Measurements from ENCODE around the gene ABCA9. TPM values are rescaled to one million over a fixed set of nuclear protein-coding genes. Genes with fewer than 3 reads are reported as not detected.

The ABCA9 gene
- polyA plus RNA-seq, 1 experiment, result 0.06 TPM

DNA sequence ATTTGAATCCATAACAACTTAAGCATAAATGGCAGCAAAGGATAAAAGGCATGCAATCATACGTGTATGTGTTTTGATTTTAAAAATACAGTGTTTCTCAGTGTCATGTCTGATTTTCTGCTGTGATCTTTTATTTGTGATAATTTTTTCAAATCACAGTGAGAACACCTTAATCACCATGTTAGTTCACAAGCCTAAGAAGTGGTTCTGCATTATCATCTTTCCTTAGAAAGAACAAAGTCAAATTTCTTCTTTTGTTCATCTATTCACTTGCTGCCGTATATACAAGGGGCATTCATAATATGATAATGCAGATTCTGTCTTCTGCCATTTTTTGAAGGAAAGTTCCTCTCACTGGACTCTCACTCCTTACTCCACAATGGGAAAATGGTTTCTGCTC lies 33.3 kb upstream of the ABCA9 start:
- POLR2A ChIA-PET, result no interaction called here
- no peaks in the 10 kb centered on the region for H3K36me3 ChIP-seq (ENCODE audit: control insufficient read depth, insufficient read depth, low read length)
- CTCF ChIA-PET, result no interaction called here
- TF ChIP-seq, protein P1, sequence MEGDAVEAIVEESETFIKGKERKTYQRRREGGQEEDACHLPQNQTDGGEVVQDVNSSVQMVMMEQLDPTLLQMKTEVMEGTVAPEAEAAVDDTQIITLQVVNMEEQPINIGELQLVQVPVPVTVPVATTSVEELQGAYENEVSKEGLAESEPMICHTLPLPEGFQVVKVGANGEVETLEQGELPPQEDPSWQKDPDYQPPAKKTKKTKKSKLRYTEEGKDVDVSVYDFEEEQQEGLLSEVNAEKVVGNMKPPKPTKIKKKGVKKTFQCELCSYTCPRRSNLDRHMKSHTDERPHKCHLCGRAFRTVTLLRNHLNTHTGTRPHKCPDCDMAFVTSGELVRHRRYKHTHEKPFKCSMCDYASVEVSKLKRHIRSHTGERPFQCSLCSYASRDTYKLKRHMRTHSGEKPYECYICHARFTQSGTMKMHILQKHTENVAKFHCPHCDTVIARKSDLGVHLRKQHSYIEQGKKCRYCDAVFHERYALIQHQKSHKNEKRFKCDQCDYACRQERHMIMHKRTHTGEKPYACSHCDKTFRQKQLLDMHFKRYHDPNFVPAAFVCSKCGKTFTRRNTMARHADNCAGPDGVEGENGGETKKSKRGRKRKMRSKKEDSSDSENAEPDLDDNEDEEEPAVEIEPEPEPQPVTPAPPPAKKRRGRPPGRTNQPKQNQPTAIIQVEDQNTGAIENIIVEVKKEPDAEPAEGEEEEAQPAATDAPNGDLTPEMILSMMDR (IDR thresholded peaks at IDR 0.05; ENCODE audit: insufficient read depth, low read depth, low read length), result no peak
- no peak for DNase-seq (ENCODE audit: low read depth)
- H3K27me3 ChIP-seq (ENCODE audit: control insufficient read depth, insufficient read depth, low read length), result no peaks in the 10 kb centered on the region
- no peak overlapping the region for H3K4me3 ChIP-seq (ENCODE audit: low read depth, low read length)

DNA sequence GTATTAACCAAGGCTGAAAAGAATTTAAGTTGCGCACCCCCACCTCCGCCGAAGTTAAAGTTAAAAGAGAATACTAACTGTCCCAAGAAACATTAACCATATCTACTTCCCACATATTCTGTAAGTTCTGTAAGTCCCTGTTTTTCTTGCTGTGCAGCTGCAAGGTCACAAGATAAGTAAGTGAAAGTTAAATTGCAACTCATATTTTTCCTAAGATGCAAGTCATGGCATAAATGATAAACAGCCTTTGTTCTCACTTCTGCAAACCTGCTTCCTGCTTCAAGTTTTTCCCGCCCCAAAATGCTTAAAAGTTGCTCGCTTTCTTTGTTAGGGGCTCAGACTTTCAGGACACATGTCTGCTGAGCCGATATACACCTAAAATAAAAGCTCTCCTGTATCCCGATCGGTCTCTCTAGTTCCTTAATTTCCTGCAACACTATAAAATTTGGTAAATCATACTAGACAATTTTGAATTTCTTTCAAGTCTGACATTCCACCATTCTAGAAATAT lies 32.6 kb upstream of the ABCA9 start:
- DNase-seq (ENCODE audit: low read depth), result no peak
- CTCF ChIA-PET, result no interaction called here
- H3K27me3 ChIP-seq (ENCODE audit: control insufficient read depth, insufficient read depth, low read length), result no peaks in the 10 kb centered on the region
- no peaks in the 10 kb centered on the region for H3K36me3 ChIP-seq (ENCODE audit: control insufficient read depth, insufficient read depth, low read length)
- TF ChIP-seq, protein P1 (IDR thresholded peaks at IDR 0.05; ENCODE audit: insufficient read depth, low read depth, low read length), result no peak
- POLR2A ChIA-PET, result no interaction called here
- H3K4me3 ChIP-seq (ENCODE audit: low read depth, low read length), result no peak overlapping the region

DNA sequence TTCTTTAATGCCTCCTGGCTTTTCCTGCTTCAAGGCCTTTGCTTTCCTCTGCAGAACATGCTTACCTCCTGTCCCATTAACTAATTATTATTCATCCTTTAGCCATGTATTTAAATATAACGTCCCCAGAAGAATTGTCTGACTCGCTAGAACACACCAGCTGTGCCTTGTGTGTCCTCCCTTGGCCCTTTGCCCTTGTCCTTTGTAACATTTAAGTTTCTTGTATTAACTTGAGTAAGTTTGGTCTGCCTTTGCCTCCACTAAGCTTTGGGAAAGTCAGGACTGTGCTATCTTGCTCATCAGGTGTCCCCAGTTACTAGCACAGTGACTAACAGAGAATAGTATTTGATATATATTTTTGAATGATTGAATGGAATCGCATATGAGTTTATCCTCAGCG lies 29.6 kb upstream of the ABCA9 start:
- POLR2A ChIA-PET, result no interaction called here
- CTCF ChIA-PET, result no interaction called here
- TF ChIP-seq, protein P1 (IDR thresholded peaks at IDR 0.05; ENCODE audit: insufficient read depth, low read depth, low read length), result no peak
- Histone ChIP-seq H3K4me3 (ENCODE audit: low read depth, low read length) (no peak overlapping the region), H3K27me3 (ENCODE audit: control insufficient read depth, insufficient read depth, low read length) (no peaks in the 10 kb centered on the region), H3K36me3 (ENCODE audit: control insufficient read depth, insufficient read depth, low read length) (no peaks in the 10 kb centered on the region)
- DNase-seq (ENCODE audit: low read depth), result no peak

DNA sequence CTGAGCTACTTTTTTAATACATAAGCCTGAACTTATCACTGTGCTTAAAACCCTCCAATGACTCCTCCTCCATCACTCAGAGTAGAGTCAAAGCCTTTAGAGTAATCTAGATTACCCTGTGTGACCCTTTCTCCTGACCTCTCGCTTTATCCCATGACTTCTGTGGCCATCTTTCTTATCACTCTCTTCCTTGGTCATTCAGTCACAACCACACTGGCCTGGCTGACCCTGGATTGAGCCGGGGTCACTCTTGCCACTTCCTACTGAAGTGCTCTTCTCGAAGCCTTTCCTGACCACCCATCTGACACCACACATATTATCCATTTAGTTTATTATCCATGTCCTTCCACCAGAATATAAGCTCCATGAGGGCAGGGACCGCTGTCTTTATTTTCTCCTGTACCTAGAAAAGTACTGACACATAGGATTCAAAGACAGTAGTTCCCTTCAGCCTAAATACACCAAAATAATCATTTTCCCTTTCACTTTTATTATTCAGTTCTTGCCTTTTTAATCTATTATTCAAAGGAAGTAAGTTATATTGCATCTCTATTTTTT lies 28.0 kb upstream of the ABCA9 start:
- Histone ChIP-seq H3K4me3 (ENCODE audit: low read depth, low read length) (no peak overlapping the region), H3K36me3 (ENCODE audit: control insufficient read depth, insufficient read depth, low read length) (no peaks in the 10 kb centered on the region), H3K27me3 (ENCODE audit: control insufficient read depth, insufficient read depth, low read length) (no peaks in the 10 kb centered on the region)
- POLR2A ChIA-PET, result no interaction called here
- no peak for DNase-seq (ENCODE audit: low read depth)
- TF ChIP-seq, protein P1 (IDR thresholded peaks at IDR 0.05; ENCODE audit: insufficient read depth, low read depth, low read length), result no peak
- CTCF ChIA-PET, result no interaction called here

DNA sequence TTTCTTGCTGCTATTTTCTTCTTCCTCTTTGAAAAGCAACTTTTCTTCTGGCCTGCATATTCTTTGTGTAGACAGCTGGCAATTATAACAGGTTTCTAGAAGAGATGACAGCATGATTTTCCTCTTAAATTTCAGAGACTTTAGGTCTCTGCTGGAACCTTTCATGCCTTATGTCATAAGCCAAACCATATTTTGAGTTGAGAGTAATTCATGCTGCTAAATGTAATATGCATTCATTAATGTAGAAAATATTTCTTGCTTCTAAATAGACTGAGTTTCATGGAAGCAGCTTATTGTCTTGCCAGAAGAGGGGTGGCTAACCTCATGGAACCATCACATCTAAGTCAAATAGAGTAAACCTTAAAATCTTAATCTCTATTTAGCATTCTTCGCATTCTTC lies 25.9 kb upstream of the ABCA9 start:
- Histone ChIP-seq H3K27me3 (ENCODE audit: control insufficient read depth, insufficient read depth, low read length) (no peaks in the 10 kb centered on the region), H3K36me3 (ENCODE audit: control insufficient read depth, insufficient read depth, low read length) (no peaks in the 10 kb centered on the region), H3K4me3 (ENCODE audit: low read depth, low read length) (no peak overlapping the region)
- ChIA-PET POLR2A (no interaction called here), CTCF (no interaction called here)
- TF ChIP-seq, protein P1 (IDR thresholded peaks at IDR 0.05; ENCODE audit: insufficient read depth, low read depth, low read length), result no peak
- DNase-seq (ENCODE audit: low read depth), result no peak

All from BJ (cell line).